Fibroblast of skin of right quadriceps (primary cell): ENCODE data around the gene CDK7.
"Not testable (repeated sequence)": the region's sequence is repeated elsewhere in the genome, so short reads cannot be mapped to it uniquely, and the experiment has no call there.

Experiments
- DNase-seq: peaks from one replicate; pipeline ENCODE4 v3.0.0-alpha.2; 2013

Gene CDK7

GRCh38 chr5:69234457-69235268 lies at the start of gene CDK7:
Gene CDK7, plus strand, starts transcription at chr5:69234886. Its CDS starts 90 bp downstream, at chr5:69234976.
- DNase-seq: peak; percentile 88

GRCh38 chr5:69187342-69187741 lies 47.3 kb upstream of the CDK7 start:
- DNase-seq: no peak

- DNase-seq: no peak
These were observed 45.9 kb upstream of the CDK7 start for GRCh38 chr5:69188811-69189161.

GRCh38 chr5:69189162-69190086 lies 45.3 kb upstream of the CDK7 start, which contains the start of gene CENPH:
Gene CENPH, plus strand, starts transcription at chr5:69189583. Its CDS starts 52 bp downstream, at chr5:69189635.
- peak; percentile 91 for DNase-seq

GRCh38 chr5:69202497-69202896 lies 32.2 kb upstream of the CDK7 start:
- DNase-seq: no peak

- peak; percentile 75 for DNase-seq
These were observed 28.0 kb upstream of the CDK7 start for GRCh38 chr5:69206528-69207190.

- DNase-seq: peak; percentile 44
These were observed 25.1 kb upstream of the CDK7 start for GRCh38 chr5:69209602-69210001.

GRCh38 chr5:69211200-69211599 lies 23.5 kb upstream of the CDK7 start:
- DNase-seq: no peak

GRCh38 chr5:69212022-69212421 lies 22.7 kb upstream of the CDK7 start:
- DNase-seq: no peak

- DNase-seq: peak; percentile 69
These were observed 21.0 kb upstream of the CDK7 start for GRCh38 chr5:69213513-69214215.

- DNase-seq: no peak
These were observed 17.6 kb upstream of the CDK7 start for GRCh38 chr5:69217151-69217511.

GRCh38 chr5:69217548-69218526 lies 16.8 kb upstream of the CDK7 start:
- peak; percentile 87 for DNase-seq

GRCh38 chr5:69219939-69220338 lies 14.7 kb upstream of the CDK7 start:
- no peak for DNase-seq

GRCh38 chr5:69220371-69220770 lies 14.3 kb upstream of the CDK7 start:
- DNase-seq: not testable (repeated sequence)

- not testable (repeated sequence) for DNase-seq
These were observed 13.9 kb upstream of the CDK7 start for GRCh38 chr5:69220833-69221232.

GRCh38 chr5:69224520-69224919 lies 10.2 kb upstream of the CDK7 start:
- DNase-seq: no peak

- no peak for DNase-seq
These were observed 8.8 kb upstream of the CDK7 start for GRCh38 chr5:69225860-69226259.

- no peak for DNase-seq
These were observed 4.5 kb upstream of the CDK7 start for GRCh38 chr5:69230181-69230580.

- no peak for DNase-seq
These were observed 3.4 kb upstream of the CDK7 start for GRCh38 chr5:69231281-69231680.

- DNase-seq: peak; percentile 26
These were observed 2.8 kb upstream of the CDK7 start for GRCh38 chr5:69231851-69232250.

- not testable (repeated sequence) for DNase-seq
These were observed 2.0 kb downstream of the CDK7 start for GRCh38 chr5:69236733-69237132.
